ENCODE results near the gene MB21D2. TPM values are rescaled to one million over a fixed set of nuclear protein-coding genes. Genes with fewer than 3 reads are reported as not detected.

Gene MB21D2
- total and polyA plus RNA-seq, 2 donors (not counting 1 experiment from before 2014, with no cell fraction given), result 0.03 to 0.20 TPM

DNA sequence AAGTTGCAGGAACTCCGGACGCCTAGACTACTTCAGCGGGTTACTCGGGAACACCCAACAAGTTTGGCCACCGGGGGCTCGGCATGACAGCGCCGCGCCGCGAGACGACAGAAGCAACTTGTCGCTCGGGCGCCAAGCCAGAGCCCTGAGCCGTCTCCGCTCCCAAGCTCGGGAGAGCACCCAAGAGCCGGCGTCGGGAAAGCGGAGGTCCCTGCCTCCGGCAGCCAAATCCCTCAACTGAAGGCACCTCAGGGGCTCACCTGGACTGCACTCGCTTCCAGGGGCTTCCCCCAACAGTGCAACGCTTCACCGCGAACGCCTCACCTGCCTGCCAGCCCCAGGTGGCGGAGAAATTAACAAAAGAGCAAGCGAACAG is 640 bp downstream of the MB21D2 start:
- no peak for ATAC-seq (ENCODE audit: low read depth)
- H3K4me1 ChIP-seq (ENCODE audit: control insufficient read depth in 2 of 2, insufficient read depth in 2 of 2, low read length in 2 of 2), result peaks cover 13 to 19% of the 10 kb centered on the region in 2 donors
- POLR2A ChIA-PET, result no interaction called here
- Mint-ChIP-seq H3K4me1 (peaks cover 24% of the 10 kb centered on the region), H3K4me3 (peak overlapping the region; percentile 66), H3K27me3 (peaks cover 71% of the 10 kb centered on the region), H3K9me3 (ENCODE audit: insufficient read depth) (peaks cover 2% of the 10 kb centered on the region), H3K27ac (no peak overlapping the region)
- TF ChIP-seq, protein P1, sequence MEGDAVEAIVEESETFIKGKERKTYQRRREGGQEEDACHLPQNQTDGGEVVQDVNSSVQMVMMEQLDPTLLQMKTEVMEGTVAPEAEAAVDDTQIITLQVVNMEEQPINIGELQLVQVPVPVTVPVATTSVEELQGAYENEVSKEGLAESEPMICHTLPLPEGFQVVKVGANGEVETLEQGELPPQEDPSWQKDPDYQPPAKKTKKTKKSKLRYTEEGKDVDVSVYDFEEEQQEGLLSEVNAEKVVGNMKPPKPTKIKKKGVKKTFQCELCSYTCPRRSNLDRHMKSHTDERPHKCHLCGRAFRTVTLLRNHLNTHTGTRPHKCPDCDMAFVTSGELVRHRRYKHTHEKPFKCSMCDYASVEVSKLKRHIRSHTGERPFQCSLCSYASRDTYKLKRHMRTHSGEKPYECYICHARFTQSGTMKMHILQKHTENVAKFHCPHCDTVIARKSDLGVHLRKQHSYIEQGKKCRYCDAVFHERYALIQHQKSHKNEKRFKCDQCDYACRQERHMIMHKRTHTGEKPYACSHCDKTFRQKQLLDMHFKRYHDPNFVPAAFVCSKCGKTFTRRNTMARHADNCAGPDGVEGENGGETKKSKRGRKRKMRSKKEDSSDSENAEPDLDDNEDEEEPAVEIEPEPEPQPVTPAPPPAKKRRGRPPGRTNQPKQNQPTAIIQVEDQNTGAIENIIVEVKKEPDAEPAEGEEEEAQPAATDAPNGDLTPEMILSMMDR (IDR thresholded peaks at IDR 0.05), result no peak
- no peak for TF ChIP-seq EZH2 (IDR thresholded peaks at IDR 0.05; ENCODE audit: borderline replicate concordance, insufficient read depth, low read depth, low read length, poor library complexity, severe bottlenecking)
- H3K27ac ChIP-seq (ENCODE audit: low read length in 2 of 2), result no peak overlapping the region
- H3K9ac ChIP-seq (ENCODE audit: low read length), result peak overlapping the region; percentile 48
- peak overlapping the region in 4 of 5 experiments; percentile 44 to 50 (median 48) for H3K4me3 ChIP-seq (ENCODE audit: control extremely low read depth in 1 of 5, extremely low read depth in 1 of 5, insufficient read depth in 1 of 5, low read depth in 2 of 5, low read length in 4 of 5)
- 1% methylated on average over 29 of the region's 30 CpGs for WGBS (ENCODE audit: insufficient coverage)
- CTCF ChIA-PET, result no interaction called here
- intact Hi-C loops (cut with micrococcal nuclease), result no loop called here
- H2AFZ ChIP-seq (ENCODE audit: insufficient read depth, low read depth, low read length, poor library complexity, severe bottlenecking), result peak overlapping the region; percentile 66
- no peaks in the 10 kb centered on the region for H4K20me1 ChIP-seq (ENCODE audit: control insufficient read depth, insufficient read depth, low read length, poor library complexity, severe bottlenecking)
- H3K9me3 ChIP-seq (ENCODE audit: control extremely low read depth in 1 of 3, control insufficient read depth in 2 of 3, insufficient read depth in 1 of 3, low read length in 2 of 3), result peaks cover 0 to 4% (median 1%) of the 10 kb centered on the region in 3 donors
- DNase-seq, result peak; percentile 15
- peak overlapping the region; percentile 73 for H3K4me2 ChIP-seq (replicated peaks; ENCODE audit: low read depth, low read length, poor library complexity, severe bottlenecking)
- no peaks in the 10 kb centered on the region for H3K79me2 ChIP-seq (ENCODE audit: control insufficient read depth, insufficient read depth, low read length)
- H3K36me3 ChIP-seq (replicated peaks in 1 of 2; ENCODE audit: control extremely low read depth in 1 of 2, control insufficient read depth in 1 of 2, extremely low read depth in 1 of 2, insufficient read depth in 2 of 2, low read length in 1 of 2), result no peaks in the 10 kb centered on the region
- H3K27me3 ChIP-seq (replicated peaks in 1 of 4; ENCODE audit: control extremely low read depth in 1 of 4, control insufficient read depth in 3 of 4, insufficient read depth in 4 of 4, low read length in 3 of 4), result peaks cover 0 to 48% (median 31%) of the 10 kb centered on the region in 4 experiments

DNA sequence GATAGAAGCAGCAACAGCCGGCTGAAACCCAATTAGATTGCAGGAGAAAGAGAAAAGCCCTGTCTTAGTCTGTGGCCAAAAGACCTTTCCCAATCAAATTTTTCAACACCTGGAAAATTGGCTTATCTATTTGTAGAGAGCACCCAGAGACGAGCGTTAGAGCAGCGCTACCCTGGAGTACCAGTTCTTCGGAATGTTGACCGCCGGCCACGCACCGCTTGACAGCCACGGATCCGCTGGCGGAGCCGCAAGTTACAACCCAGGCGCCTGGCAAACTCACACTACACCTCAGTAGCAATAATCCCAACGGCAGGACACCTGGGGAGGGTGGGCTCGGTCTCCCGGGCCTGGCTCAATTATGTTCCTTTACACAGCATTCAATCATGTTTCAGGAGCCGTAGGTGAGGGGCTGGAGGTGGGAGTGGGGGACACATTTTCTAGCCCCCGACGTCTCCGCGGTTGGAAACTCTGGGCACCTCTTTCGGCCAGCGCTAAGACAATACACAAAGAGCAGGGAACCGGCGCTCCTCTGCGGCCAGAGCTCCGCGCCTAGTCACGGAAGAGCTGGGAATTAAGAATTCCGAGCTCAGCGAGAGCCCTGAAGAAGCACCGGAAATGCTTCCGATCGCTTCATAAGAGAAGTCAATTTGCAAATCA is 1.2 kb downstream of the MB21D2 start:
- ATAC-seq (ENCODE audit: low read depth) (no peak), DNase-seq (no peak)
- H3K27ac Mint-ChIP-seq, result no peak overlapping the region
- peaks cover 2% of the 10 kb centered on the region for H3K9me3 Mint-ChIP-seq (ENCODE audit: insufficient read depth)
- H3K4me2 ChIP-seq (replicated peaks; ENCODE audit: low read depth, low read length, poor library complexity, severe bottlenecking), result peak overlapping the region; percentile 73
- peak; percentile 84 for TF ChIP-seq EZH2 (IDR thresholded peaks at IDR 0.05; ENCODE audit: borderline replicate concordance, insufficient read depth, low read depth, low read length, poor library complexity, severe bottlenecking)
- TF ChIP-seq, protein P1 (IDR thresholded peaks at IDR 0.05), result no peak
- peaks cover 73% of the 10 kb centered on the region for H3K27me3 Mint-ChIP-seq
- no peak overlapping the region for H3K27ac ChIP-seq (ENCODE audit: low read length in 2 of 2)
- 3% methylated on average over 31 of the region's 35 CpGs for WGBS (ENCODE audit: insufficient coverage)
- H3K79me2 ChIP-seq (ENCODE audit: control insufficient read depth, insufficient read depth, low read length), result no peaks in the 10 kb centered on the region
- no peaks in the 10 kb centered on the region for H4K20me1 ChIP-seq (ENCODE audit: control insufficient read depth, insufficient read depth, low read length, poor library complexity, severe bottlenecking)
- intact Hi-C loops (cut with micrococcal nuclease), result no loop called here
- H3K9ac ChIP-seq (ENCODE audit: low read length), result peak overlapping the region; percentile 48
- H3K27me3 ChIP-seq (replicated peaks in 1 of 4; ENCODE audit: control extremely low read depth in 1 of 4, control insufficient read depth in 3 of 4, insufficient read depth in 4 of 4, low read length in 3 of 4), result peaks cover 0 to 48% (median 29%) of the 10 kb centered on the region in 4 experiments
- H3K36me3 ChIP-seq (replicated peaks in 1 of 2; ENCODE audit: control extremely low read depth in 1 of 2, control insufficient read depth in 1 of 2, extremely low read depth in 1 of 2, insufficient read depth in 2 of 2, low read length in 1 of 2), result no peaks in the 10 kb centered on the region
- H3K4me1 Mint-ChIP-seq, result peaks cover 24% of the 10 kb centered on the region
- H3K4me3 Mint-ChIP-seq, result peak overlapping the region; percentile 66
- ChIA-PET CTCF (no interaction called here), POLR2A (no interaction called here)
- peaks cover 13 to 19% of the 10 kb centered on the region in 2 donors for H3K4me1 ChIP-seq (ENCODE audit: control insufficient read depth in 2 of 2, insufficient read depth in 2 of 2, low read length in 2 of 2)
- H2AFZ ChIP-seq (ENCODE audit: insufficient read depth, low read depth, low read length, poor library complexity, severe bottlenecking), result peak overlapping the region; percentile 66
- H3K9me3 ChIP-seq (ENCODE audit: control extremely low read depth in 1 of 3, control insufficient read depth in 2 of 3, insufficient read depth in 1 of 3, low read length in 2 of 3), result peaks cover 0 to 4% (median 1%) of the 10 kb centered on the region in 3 donors
- peak overlapping the region in 4 of 5 experiments; percentile 44 to 50 (median 48) for H3K4me3 ChIP-seq (ENCODE audit: control extremely low read depth in 1 of 5, extremely low read depth in 1 of 5, insufficient read depth in 1 of 5, low read depth in 2 of 5, low read length in 4 of 5)

Measured in B cell (primary cell).